Skeletal muscle cell (primary cell): ENCODE results near the gene BCAT1.
"Not testable (repeated sequence)": the region's sequence is repeated elsewhere in the genome, so short reads cannot be mapped to it uniquely, and the experiment has no call there.

Experiments used
- DNase-seq: peaks from one replicate; pipeline ENCODE4 v3.0.0-alpha.2; 2010; ENCODE audit warnings: low read depth
- H3K4me3 ChIP-seq: 2 replicates; pipeline ENCODE4 v1.5.1; 2011; ENCODE audit warnings: low read depth, mild to moderate bottlenecking, control low read depth, low read length, moderate library complexity

The BCAT1 gene

GRCh38 chr12:24931666-24932405 is 17.1 kb downstream of the BCAT1 start:
- no peak overlapping the region for H3K4me3 ChIP-seq
- DNase-seq = no peak

DNA sequence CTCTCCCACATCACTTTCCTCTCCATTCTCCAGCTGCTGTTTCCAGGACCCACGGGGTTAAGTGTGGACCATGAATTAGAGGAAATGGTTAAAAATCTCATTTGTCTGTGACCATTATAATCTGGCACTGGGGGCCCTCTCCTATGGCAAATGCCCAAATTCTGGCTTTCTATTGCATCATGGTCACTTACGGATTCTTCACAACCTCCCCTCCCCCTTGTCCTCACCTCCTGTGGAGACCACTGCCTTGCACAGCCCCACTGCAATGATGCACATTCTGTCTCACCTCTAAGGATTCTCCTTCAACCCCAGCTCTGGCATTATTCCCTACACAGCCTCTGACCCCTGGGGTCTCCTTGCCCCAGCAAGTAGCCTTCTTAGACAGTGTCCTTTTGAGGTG is 18.9 kb downstream of the BCAT1 start:
- no peak for DNase-seq
- no peak overlapping the region for H3K4me3 ChIP-seq

GRCh38 chr12:24928533-24929306 is 20.2 kb downstream of the BCAT1 start:
- DNase-seq, H3K4me3 ChIP-seq: not testable (repeated sequence)

DNA sequence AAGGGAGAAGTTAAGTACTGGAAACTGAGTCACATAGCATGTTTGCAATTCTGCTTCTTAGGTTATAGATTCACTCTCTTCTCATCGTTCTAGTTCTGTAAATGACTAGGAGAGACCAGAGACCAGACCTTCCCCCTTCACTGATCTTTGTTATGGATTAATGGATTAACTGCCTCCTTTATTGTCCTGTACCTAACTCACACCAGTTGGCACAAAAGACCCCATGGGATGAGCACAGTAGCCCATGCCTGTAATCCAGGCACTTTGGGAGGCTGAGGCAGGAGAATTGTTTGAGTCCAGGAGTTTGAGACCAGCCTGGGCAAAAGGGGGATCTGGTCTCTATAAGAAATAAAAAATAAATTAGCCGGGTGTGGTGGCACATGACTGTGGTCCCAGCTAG is 20.8 kb downstream of the BCAT1 start:
- no peak for DNase-seq
- H3K4me3 ChIP-seq = no peak overlapping the region

DNA sequence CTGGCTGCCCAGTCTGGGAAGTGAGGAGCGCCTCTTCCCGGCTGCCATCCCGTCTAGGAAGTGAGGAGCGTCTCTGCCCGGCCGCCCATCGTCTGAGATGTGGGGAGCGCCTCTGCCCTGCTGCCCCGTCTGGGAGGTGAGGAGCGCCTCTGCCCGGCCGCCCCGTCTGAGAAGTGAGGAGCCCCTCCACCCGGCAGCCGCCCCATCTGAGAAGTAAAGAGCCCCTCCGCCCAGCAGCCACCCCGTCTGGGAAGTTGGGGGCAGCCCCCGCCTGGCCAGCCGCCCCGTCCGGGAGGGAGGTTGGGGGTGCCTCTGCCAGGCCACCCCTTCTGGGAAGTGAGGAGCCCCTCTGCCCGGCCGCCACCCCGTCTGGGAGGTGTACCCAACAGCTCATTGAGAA is 22.8 kb downstream of the BCAT1 start:
- not testable (repeated sequence) for DNase-seq, H3K4me3 ChIP-seq

DNA sequence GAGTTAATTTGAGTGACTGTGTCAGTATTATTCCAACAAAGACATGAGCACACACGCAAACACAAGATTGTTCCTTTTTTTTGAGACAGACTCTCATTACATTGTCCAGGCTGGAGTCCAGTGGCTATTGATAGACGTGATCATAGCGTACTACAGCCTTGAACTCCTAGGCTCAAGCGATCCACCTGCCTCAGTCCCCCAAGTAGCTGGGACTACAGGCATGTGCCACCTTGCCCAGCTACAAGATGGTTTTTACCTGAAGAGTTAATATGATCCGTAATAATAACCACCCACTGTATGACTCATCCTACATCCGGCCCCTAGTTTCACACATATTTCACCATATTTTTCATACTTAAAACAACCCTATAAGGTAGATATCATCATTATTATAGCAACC is 26.8 kb downstream of the BCAT1 start:
- DNase-seq = no peak
- H3K4me3 ChIP-seq = no peak overlapping the region

DNA sequence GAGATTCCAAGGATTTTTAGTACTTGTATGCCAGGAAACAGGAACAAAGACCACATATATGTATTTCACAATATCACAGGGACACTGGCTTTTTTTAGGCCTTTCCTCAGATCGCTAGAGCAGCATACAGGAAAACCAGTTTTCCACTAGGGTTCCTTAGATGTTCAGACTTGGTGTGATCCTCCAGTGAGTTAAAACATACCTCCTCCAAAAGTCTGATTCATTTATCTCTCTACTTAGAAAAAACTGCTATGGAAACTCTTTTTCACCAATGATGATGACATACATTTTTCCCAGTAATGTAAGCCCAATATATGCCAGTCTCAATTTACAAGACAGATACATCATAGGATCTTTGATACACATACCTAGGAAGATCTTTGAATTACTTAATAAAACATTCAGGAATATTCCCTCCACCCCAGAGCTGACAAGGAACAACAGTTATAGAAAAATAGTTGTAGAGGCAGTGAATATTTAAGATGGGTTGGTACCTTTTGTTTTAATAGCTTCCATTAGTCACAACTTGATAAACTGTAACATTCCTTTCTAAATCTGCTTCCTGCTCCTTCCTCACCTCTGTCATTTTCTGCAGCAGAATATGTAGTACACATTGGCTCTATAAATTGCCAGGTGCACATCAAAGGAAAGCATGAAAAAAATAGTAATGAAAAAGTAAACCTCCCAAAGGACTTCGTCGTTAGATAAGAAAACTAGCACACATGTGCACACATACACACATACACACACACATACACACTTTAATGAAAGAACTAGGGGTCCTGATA is 27.5 kb downstream of the BCAT1 start:
- no peak for DNase-seq
- no peak overlapping the region for H3K4me3 ChIP-seq

- no peak overlapping the region for H3K4me3 ChIP-seq
- no peak for DNase-seq
Measured at GRCh38 chr12:24920141-24920540, 28.8 kb downstream of the BCAT1 start.

DNA sequence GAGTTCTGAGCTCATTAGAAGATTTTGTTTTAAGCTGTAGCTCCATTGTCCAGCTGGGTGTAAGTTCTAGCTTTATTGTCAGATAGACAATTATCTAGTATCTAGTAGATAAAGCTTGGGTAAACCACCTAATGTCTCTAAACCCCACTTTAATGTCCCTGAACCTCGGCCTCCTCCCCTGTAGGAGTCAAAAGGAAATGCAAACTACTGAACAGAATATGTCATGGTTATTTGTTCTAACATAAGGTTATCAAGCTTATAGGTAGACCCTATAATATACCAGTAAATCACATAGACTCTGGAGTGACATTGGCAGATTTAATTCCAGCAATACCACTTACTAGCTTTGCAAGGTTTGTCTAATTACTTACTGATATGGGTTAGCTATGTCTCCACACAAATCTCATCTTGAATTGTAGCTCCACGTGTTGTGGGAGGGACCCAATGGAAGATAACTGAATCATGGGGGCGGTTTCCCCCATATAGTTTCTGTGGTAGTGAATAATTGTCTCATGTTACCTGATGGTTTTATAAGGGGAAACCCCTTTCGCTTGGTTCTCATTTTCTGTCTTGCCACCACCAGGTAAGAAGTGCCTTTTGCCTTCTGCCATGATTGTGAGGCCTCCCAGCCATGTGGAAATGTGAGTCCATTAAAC is 29.4 kb downstream of the BCAT1 start:
- DNase-seq = no peak
- no peak overlapping the region for H3K4me3 ChIP-seq

GRCh38 chr12:24918596-24918995 is 30.3 kb downstream of the BCAT1 start:
- no peak for DNase-seq
- H3K4me3 ChIP-seq = no peak overlapping the region

- DNase-seq = no peak
- no peak overlapping the region for H3K4me3 ChIP-seq
Measured at GRCh38 chr12:24915501-24915900, 33.4 kb downstream of the BCAT1 start.

- no peak overlapping the region for H3K4me3 ChIP-seq
- no peak for DNase-seq
Measured at GRCh38 chr12:24913953-24914352, 34.9 kb downstream of the BCAT1 start.

DNA sequence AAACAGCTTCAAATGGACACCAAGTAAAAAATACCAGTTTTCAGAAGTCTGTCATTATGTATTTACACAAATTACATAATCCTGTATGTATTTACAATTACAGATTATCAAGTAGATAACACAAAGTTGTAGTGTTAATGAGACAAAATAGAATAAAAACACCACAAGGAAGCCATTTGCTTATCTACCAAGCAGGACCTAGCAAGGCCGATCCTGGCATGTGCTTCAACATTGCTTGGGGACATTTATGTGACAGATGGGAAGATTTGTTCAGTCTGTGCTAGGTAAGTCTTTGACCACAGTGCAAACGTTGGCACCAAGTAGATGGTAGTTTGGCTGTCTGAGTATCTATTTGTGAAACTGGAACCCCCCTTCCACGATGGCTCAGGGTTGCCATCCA is 35.8 kb downstream of the BCAT1 start:
- no peak for DNase-seq

DNA sequence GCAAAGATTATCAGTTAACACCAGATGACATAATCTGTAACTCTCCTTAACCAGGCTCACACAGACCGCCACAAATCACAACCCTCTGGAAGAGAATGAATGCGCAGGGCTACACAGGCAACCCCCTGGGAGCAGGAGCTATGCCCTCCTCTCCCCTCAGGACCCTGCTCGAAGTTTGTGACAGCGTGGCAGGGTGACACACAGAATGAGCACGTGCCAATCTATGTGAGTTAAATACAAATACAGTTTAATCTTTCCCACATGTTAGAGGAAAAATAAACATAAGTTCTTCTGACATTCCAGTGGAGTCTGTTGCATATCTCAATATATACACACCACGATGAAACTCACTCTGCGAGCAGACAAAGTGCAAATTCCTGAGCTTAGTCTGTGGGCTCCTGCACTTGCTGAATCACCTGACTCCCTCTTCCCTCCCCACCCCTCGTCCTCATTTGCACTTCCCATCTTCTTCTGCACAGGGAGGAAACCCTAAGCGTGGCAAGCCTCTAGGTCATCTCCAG is 37.6 kb downstream of the BCAT1 start:
- DNase-seq = no peak
- no peak overlapping the region for H3K4me3 ChIP-seq

More for the DNA sequence above, 35.8 kb downstream of the BCAT1 start:
- H3K4me3 ChIP-seq = no peak overlapping the region

- not testable (repeated sequence) for DNase-seq, H3K4me3 ChIP-seq
Measured at GRCh38 chr12:24910192-24910591, 38.7 kb downstream of the BCAT1 start.

- no peak overlapping the region for H3K4me3 ChIP-seq
- DNase-seq = peak; percentile 50
Measured at GRCh38 chr12:24909667-24910066, 39.2 kb downstream of the BCAT1 start.

DNA sequence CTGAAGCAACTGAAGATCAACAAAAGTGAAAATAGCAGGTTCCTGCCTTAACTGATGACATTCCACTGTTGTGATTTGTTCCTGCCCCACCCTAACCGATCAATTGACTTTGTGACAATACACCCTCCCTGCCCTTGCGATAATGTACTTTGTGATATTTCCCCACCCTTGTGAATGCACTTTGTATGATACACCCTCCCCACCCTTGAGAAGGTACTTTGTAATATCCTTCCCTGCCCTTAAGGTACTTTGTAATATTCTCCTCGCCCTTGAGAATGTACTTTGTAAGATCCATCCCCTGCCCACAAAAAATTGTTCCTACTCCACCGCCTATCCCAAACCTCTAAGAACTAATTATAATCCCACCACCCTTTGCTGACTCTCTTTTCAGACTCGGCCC is 41.4 kb downstream of the BCAT1 start:
- no peak for DNase-seq
- H3K4me3 ChIP-seq = no peak overlapping the region

DNA sequence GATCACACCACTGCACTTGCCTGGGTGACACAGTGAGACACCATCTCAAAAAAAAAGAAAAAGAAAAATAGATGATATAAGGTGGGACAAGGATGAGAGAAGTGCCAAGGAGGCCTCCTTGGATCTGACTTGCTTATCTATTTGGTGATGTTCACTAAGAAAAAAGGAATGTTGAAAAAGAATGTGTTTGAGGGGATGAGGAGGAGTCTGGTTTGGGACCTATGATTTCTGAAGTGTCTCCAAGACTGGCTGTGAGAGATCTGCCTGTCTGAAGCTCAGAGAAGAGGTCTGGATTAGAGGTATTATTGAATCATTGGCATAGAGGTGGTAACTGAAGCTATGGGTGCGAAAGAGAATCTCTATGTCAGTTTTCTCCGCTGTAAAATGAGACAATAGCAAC is 42.8 kb downstream of the BCAT1 start:
- DNase-seq = no peak
- no peak overlapping the region for H3K4me3 ChIP-seq

GRCh38 chr12:24905431-24905830 is 43.5 kb downstream of the BCAT1 start:
- DNase-seq = no peak
- H3K4me3 ChIP-seq = no peak overlapping the region

- DNase-seq = no peak
- no peak overlapping the region for H3K4me3 ChIP-seq
Measured at GRCh38 chr12:24904871-24905270, 44.0 kb downstream of the BCAT1 start.
